Stimulated activated memory B cell treated with anti-CD40 and anti-IgM and Interleukin-4, amounts not matched to agents 10 μg/mL and 1 μg/mL and 100 μg/mL, for 72 hours (primary cell): ENCODE data around the gene CDKAL1.
"Not testable (repeated sequence)": the region's sequence is repeated elsewhere in the genome, so short reads cannot be mapped to it uniquely, and the experiment has no call there.

Experiments
- ATAC-seq: fragments of 150-1000 bp; cut with Tn5 transposase; 2 replicates; pipeline ENCODE4 v1.10.0; 2021
- H3K27ac Mint-ChIP-seq: one replicate; pipeline ENCODE4 v1.8.0; 2022; ENCODE audit warnings: mild to moderate bottlenecking, mixed read lengths
- H3K27me3 Mint-ChIP-seq: one replicate; pipeline ENCODE4 v1.8.0; 2022; ENCODE audit warnings: mixed read lengths
- H3K36me3 Mint-ChIP-seq: one replicate; pipeline ENCODE4 v1.8.0; 2022; ENCODE audit warnings: mixed read lengths
- H3K4me1 Mint-ChIP-seq: one replicate; pipeline ENCODE4 v1.8.0; 2022; ENCODE audit warnings: mixed read lengths
- H3K4me3 Mint-ChIP-seq: one replicate; pipeline ENCODE4 v1.8.0; 2022; ENCODE audit warnings: mild to moderate bottlenecking, moderate library complexity, mixed read lengths
- H3K9me3 Mint-ChIP-seq: one replicate; pipeline ENCODE4 v1.8.0; 2022; ENCODE audit warnings: mixed read lengths

CDKAL1 gene

GRCh38 chr6:20827798-20828197 is 293.5 kb downstream of the CDKAL1 start:
- H3K9me3 Mint-ChIP-seq = no peaks in the 10 kb centered on the region
- no peaks in the 10 kb centered on the region for H3K4me1 Mint-ChIP-seq
- H3K4me3 Mint-ChIP-seq = no peak overlapping the region
- H3K27me3 Mint-ChIP-seq = no peaks in the 10 kb centered on the region
- no peak for ATAC-seq
- H3K36me3 Mint-ChIP-seq = peaks cover 37% of the 10 kb centered on the region
- H3K27ac Mint-ChIP-seq = no peak overlapping the region

GRCh38 chr6:20830576-20830975 is 296.3 kb downstream of the CDKAL1 start:
- peaks cover 27% of the 10 kb centered on the region for H3K36me3 Mint-ChIP-seq
- no peaks in the 10 kb centered on the region for H3K4me1 Mint-ChIP-seq
- no peak for ATAC-seq
- H3K27ac Mint-ChIP-seq = no peak overlapping the region
- H3K9me3 Mint-ChIP-seq = no peaks in the 10 kb centered on the region
- no peaks in the 10 kb centered on the region for H3K27me3 Mint-ChIP-seq
- H3K4me3 Mint-ChIP-seq = no peak overlapping the region

- H3K27me3 Mint-ChIP-seq, ATAC-seq, H3K4me3 Mint-ChIP-seq, H3K4me1 Mint-ChIP-seq, H3K9me3 Mint-ChIP-seq, H3K27ac Mint-ChIP-seq: not testable (repeated sequence)
- peaks cover 32% of the 10 kb centered on the region for H3K36me3 Mint-ChIP-seq
Measured at GRCh38 chr6:20831251-20831650, 297.0 kb downstream of the CDKAL1 start.

- no peaks in the 10 kb centered on the region for H3K4me1 Mint-ChIP-seq
- H3K27me3 Mint-ChIP-seq = no peaks in the 10 kb centered on the region
- no peak overlapping the region for H3K27ac Mint-ChIP-seq
- no peak for ATAC-seq
- H3K36me3 Mint-ChIP-seq = peaks cover 22% of the 10 kb centered on the region
- H3K4me3 Mint-ChIP-seq = no peak overlapping the region
- no peaks in the 10 kb centered on the region for H3K9me3 Mint-ChIP-seq
Measured at GRCh38 chr6:20833881-20834515, 299.7 kb downstream of the CDKAL1 start.

- no peaks in the 10 kb centered on the region for H3K9me3 Mint-ChIP-seq
- no peak overlapping the region for H3K27ac Mint-ChIP-seq
- peaks cover 28% of the 10 kb centered on the region for H3K36me3 Mint-ChIP-seq
- H3K4me3 Mint-ChIP-seq = no peak overlapping the region
- no peaks in the 10 kb centered on the region for H3K4me1 Mint-ChIP-seq
- no peaks in the 10 kb centered on the region for H3K27me3 Mint-ChIP-seq
- no peak for ATAC-seq
Measured at GRCh38 chr6:20835315-20836010, 301.2 kb downstream of the CDKAL1 start.

GRCh38 chr6:20837189-20837588 is 302.9 kb downstream of the CDKAL1 start:
- no peaks in the 10 kb centered on the region for H3K27me3 Mint-ChIP-seq
- H3K27ac Mint-ChIP-seq = no peak overlapping the region
- H3K36me3 Mint-ChIP-seq = peaks cover 23% of the 10 kb centered on the region
- no peaks in the 10 kb centered on the region for H3K4me1 Mint-ChIP-seq
- ATAC-seq = no peak
- H3K4me3 Mint-ChIP-seq = no peak overlapping the region
- H3K9me3 Mint-ChIP-seq = no peaks in the 10 kb centered on the region

GRCh38 chr6:20838113-20838512 is 303.9 kb downstream of the CDKAL1 start:
- no peak overlapping the region for H3K27ac Mint-ChIP-seq
- no peaks in the 10 kb centered on the region for H3K9me3 Mint-ChIP-seq
- no peak for ATAC-seq
- H3K4me3 Mint-ChIP-seq = no peak overlapping the region
- no peaks in the 10 kb centered on the region for H3K4me1 Mint-ChIP-seq
- peaks cover 25% of the 10 kb centered on the region for H3K36me3 Mint-ChIP-seq
- no peaks in the 10 kb centered on the region for H3K27me3 Mint-ChIP-seq

- Mint-ChIP-seq H3K9me3 (no peaks in the 10 kb centered on the region), H3K27ac (no peak overlapping the region), H3K27me3 (no peaks in the 10 kb centered on the region), H3K4me3 (no peak overlapping the region), H3K36me3 (peaks cover 34% of the 10 kb centered on the region), H3K4me1 (no peaks in the 10 kb centered on the region)
- no peak for ATAC-seq
Measured at GRCh38 chr6:20839630-20840029, 305.4 kb downstream of the CDKAL1 start.

- Mint-ChIP-seq H3K27ac (no peak overlapping the region), H3K4me3 (no peak overlapping the region), H3K27me3 (no peaks in the 10 kb centered on the region), H3K4me1 (no peaks in the 10 kb centered on the region), H3K9me3 (no peaks in the 10 kb centered on the region), H3K36me3 (peaks cover 30% of the 10 kb centered on the region)
- no peak for ATAC-seq
Measured at GRCh38 chr6:20840675-20841074, 306.4 kb downstream of the CDKAL1 start.

GRCh38 chr6:20841806-20842205 is 307.5 kb downstream of the CDKAL1 start:
- H3K9me3 Mint-ChIP-seq = no peaks in the 10 kb centered on the region
- H3K36me3 Mint-ChIP-seq = peaks cover 28% of the 10 kb centered on the region
- no peaks in the 10 kb centered on the region for H3K27me3 Mint-ChIP-seq
- no peak for ATAC-seq
- no peaks in the 10 kb centered on the region for H3K4me1 Mint-ChIP-seq
- no peak overlapping the region for H3K27ac Mint-ChIP-seq
- H3K4me3 Mint-ChIP-seq = no peak overlapping the region

- Mint-ChIP-seq H3K4me3 (no peak overlapping the region), H3K4me1 (no peaks in the 10 kb centered on the region), H3K27me3 (no peaks in the 10 kb centered on the region), H3K9me3 (no peaks in the 10 kb centered on the region), H3K36me3 (peaks cover 34% of the 10 kb centered on the region), H3K27ac (no peak overlapping the region)
- ATAC-seq = no peak
Measured at GRCh38 chr6:20845592-20845991, 311.3 kb downstream of the CDKAL1 start.

- H3K27ac Mint-ChIP-seq = no peak overlapping the region
- no peak for ATAC-seq
- no peak overlapping the region for H3K4me3 Mint-ChIP-seq
- H3K9me3 Mint-ChIP-seq = no peaks in the 10 kb centered on the region
- H3K4me1 Mint-ChIP-seq = no peaks in the 10 kb centered on the region
- no peaks in the 10 kb centered on the region for H3K27me3 Mint-ChIP-seq
- H3K36me3 Mint-ChIP-seq = peaks cover 42% of the 10 kb centered on the region
Measured at GRCh38 chr6:20846602-20847028, 312.4 kb downstream of the CDKAL1 start.

GRCh38 chr6:20847904-20848303 is 313.6 kb downstream of the CDKAL1 start:
- peaks cover 43% of the 10 kb centered on the region for H3K36me3 Mint-ChIP-seq
- no peak overlapping the region for H3K27ac Mint-ChIP-seq

GRCh38 chr6:20850686-20851416 is 316.6 kb downstream of the CDKAL1 start:
- no peaks in the 10 kb centered on the region for H3K9me3 Mint-ChIP-seq
- no peak overlapping the region for H3K4me3 Mint-ChIP-seq
- H3K27ac Mint-ChIP-seq = no peak overlapping the region
- H3K27me3 Mint-ChIP-seq = no peaks in the 10 kb centered on the region
- H3K36me3 Mint-ChIP-seq = peaks cover 36% of the 10 kb centered on the region
- no peak for ATAC-seq
- H3K4me1 Mint-ChIP-seq = no peaks in the 10 kb centered on the region

More at GRCh38 chr6:20847904-20848303, 313.6 kb downstream of the CDKAL1 start:
- H3K4me1 Mint-ChIP-seq = no peaks in the 10 kb centered on the region
- ATAC-seq = no peak
- no peaks in the 10 kb centered on the region for H3K9me3 Mint-ChIP-seq
- no peak overlapping the region for H3K4me3 Mint-ChIP-seq
- no peaks in the 10 kb centered on the region for H3K27me3 Mint-ChIP-seq

GRCh38 chr6:20851795-20852194 is 317.5 kb downstream of the CDKAL1 start:
- H3K27ac Mint-ChIP-seq = no peak overlapping the region
- no peaks in the 10 kb centered on the region for H3K9me3 Mint-ChIP-seq
- no peak overlapping the region for H3K4me3 Mint-ChIP-seq
- peaks cover 31% of the 10 kb centered on the region for H3K36me3 Mint-ChIP-seq
- ATAC-seq = no peak
- H3K27me3 Mint-ChIP-seq = no peaks in the 10 kb centered on the region
- H3K4me1 Mint-ChIP-seq = no peaks in the 10 kb centered on the region

- no peaks in the 10 kb centered on the region for H3K27me3 Mint-ChIP-seq
- no peak overlapping the region for H3K27ac Mint-ChIP-seq
- H3K36me3 Mint-ChIP-seq = peaks cover 12% of the 10 kb centered on the region
- no peak for ATAC-seq
- no peaks in the 10 kb centered on the region for H3K9me3 Mint-ChIP-seq
- H3K4me1 Mint-ChIP-seq = no peaks in the 10 kb centered on the region
- H3K4me3 Mint-ChIP-seq = no peak overlapping the region
Measured at GRCh38 chr6:20853828-20854227, 319.6 kb downstream of the CDKAL1 start.
